Chondrocyte (in vitro differentiated cells): Measurements from ENCODE around the gene SIRPB2. TPM values are rescaled to one million over a fixed set of nuclear protein-coding genes. Genes with fewer than 3 reads are reported as not detected.
A peak's percentile ranks its signal among the peaks of the same experiment; 100 is the strongest.
"Not testable (repeated sequence)": the region's sequence is repeated elsewhere in the genome, so short reads cannot be mapped to it uniquely, and the experiment has no call there.

ENCODE experiments used
- DNase-seq: peaks from one replicate; pipeline ENCODE4 v3.0.0; 2021; ENCODE audit warnings: mixed read lengths, low spot score
- H3K27ac Mint-ChIP-seq: one replicate; pipeline ENCODE4 v1.8.0; 2021; ENCODE audit warnings: mild to moderate bottlenecking, moderate library complexity, mixed read lengths; ENCODE audit not compliant: unreplicated experiment
- H3K27me3 Mint-ChIP-seq: 2 replicates; pipeline ENCODE4 v1.8.0; 2021; ENCODE audit warnings: low read depth, mixed read lengths
- H3K36me3 Mint-ChIP-seq: 2 replicates; pipeline ENCODE4 v1.8.0; 2021; ENCODE audit warnings: low read depth, mixed read lengths
- H3K4me1 Mint-ChIP-seq: 2 replicates; pipeline ENCODE4 v1.8.0; 2021; ENCODE audit warnings: low read depth, mild to moderate bottlenecking, mixed read lengths
- H3K4me3 Mint-ChIP-seq: one replicate; pipeline ENCODE4 v1.8.0; 2021; ENCODE audit warnings: mild to moderate bottlenecking, moderate library complexity, mixed read lengths; ENCODE audit not compliant: unreplicated experiment
- H3K9me3 Mint-ChIP-seq: 2 replicates; pipeline ENCODE4 v1.8.0; 2021; ENCODE audit warnings: low read depth, mixed read lengths
- total RNA-seq: library from RNA; stranded (reverse); gene quantifications from 3 replicates; pipeline ENCODE4 v1.2.1, GENCODE V29; 2021
- TF ChIP-seq, protein P1 (sequence below): fragments of 200-600 bp; sonication (generic); IDR thresholded peaks from 2 replicates; pipeline ENCODE4 v1.5.0; 2021; ENCODE audit warnings: antibody characterized with exemption, mild to moderate bottlenecking, moderate library complexity

Gene SIRPB2
- total RNA-seq, 1 donor from 2014 or later, result not detected

- Mint-ChIP-seq H3K4me1 (peaks cover 2% of the 10 kb centered on the region), H3K27ac (no peak overlapping the region), H3K4me3 (no peak overlapping the region), H3K9me3 (peaks cover 10% of the 10 kb centered on the region), H3K36me3 (peaks cover 2% of the 10 kb centered on the region), H3K27me3 (peaks cover 53% of the 10 kb centered on the region)
- no peak for DNase-seq
- TF ChIP-seq, protein P1, sequence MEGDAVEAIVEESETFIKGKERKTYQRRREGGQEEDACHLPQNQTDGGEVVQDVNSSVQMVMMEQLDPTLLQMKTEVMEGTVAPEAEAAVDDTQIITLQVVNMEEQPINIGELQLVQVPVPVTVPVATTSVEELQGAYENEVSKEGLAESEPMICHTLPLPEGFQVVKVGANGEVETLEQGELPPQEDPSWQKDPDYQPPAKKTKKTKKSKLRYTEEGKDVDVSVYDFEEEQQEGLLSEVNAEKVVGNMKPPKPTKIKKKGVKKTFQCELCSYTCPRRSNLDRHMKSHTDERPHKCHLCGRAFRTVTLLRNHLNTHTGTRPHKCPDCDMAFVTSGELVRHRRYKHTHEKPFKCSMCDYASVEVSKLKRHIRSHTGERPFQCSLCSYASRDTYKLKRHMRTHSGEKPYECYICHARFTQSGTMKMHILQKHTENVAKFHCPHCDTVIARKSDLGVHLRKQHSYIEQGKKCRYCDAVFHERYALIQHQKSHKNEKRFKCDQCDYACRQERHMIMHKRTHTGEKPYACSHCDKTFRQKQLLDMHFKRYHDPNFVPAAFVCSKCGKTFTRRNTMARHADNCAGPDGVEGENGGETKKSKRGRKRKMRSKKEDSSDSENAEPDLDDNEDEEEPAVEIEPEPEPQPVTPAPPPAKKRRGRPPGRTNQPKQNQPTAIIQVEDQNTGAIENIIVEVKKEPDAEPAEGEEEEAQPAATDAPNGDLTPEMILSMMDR, result peak; percentile 95
Measured at GRCh38 chr20:1503564-1504227, 12.5 kb upstream of the SIRPB2 start.

- no peak for DNase-seq
- Mint-ChIP-seq H3K4me3 (no peak overlapping the region), H3K36me3 (peaks cover 2% of the 10 kb centered on the region), H3K4me1 (peaks cover 2% of the 10 kb centered on the region), H3K27ac (no peak overlapping the region), H3K27me3 (peaks cover 61% of the 10 kb centered on the region), H3K9me3 (peaks cover 24% of the 10 kb centered on the region)
- TF ChIP-seq, protein P1, result no peak
Measured at GRCh38 chr20:1500496-1500895, 9.3 kb upstream of the SIRPB2 start.

DNA sequence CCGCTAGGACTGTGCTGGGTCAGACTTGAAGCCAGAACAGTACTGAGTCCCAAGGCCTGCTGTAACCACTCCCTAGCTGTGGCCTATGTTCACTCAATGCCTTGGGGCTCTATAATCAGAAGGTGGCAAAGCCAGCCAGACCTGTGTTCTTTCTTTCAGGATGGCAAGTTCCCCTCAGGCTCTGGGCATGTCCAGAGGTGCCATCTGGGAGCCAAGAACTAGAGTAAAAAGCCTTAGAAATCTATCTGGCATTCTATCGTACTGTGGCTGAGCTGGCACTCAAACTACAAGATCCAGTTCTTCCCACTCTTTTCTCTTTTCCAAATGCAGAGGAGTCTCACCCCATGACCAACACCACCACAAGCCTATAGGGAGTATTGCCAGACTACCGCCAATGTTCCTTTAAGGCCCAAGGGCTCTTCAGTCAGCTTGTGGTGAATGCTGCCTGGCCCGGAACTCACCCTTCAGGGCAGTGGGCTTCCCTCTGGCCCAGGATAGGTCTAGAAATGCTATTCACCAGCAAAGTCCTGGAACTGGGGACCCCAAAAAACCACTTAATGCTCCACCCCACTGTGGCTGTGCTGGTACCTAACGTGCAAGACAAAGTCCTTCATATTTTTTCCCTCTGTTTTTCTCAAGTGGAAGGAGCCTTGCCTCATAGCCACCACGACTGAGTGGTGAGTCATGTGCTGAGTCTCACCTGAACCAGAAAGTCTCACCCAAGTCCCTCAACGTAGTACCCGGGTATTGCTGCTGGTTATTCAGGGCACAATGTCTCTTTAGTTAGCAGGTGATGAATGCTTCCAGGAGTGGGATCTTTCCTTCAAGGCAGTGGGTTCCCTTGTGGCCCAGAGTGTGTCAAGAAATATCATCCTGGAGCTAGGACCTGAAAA lies 8.6 kb upstream of the SIRPB2 start:
- no peak for DNase-seq
- peaks cover 61% of the 10 kb centered on the region for H3K27me3 Mint-ChIP-seq
- peaks cover 2% of the 10 kb centered on the region for H3K4me1 Mint-ChIP-seq
- no peak overlapping the region for H3K4me3 Mint-ChIP-seq
- TF ChIP-seq, protein P1, result no peak
- H3K9me3 Mint-ChIP-seq, result peaks cover 24% of the 10 kb centered on the region
- peaks cover 2% of the 10 kb centered on the region for H3K36me3 Mint-ChIP-seq
- no peak overlapping the region for H3K27ac Mint-ChIP-seq

GRCh38 chr20:1497371-1497770 lies 6.2 kb upstream of the SIRPB2 start:
- not testable (repeated sequence) for DNase-seq, H3K4me1 Mint-ChIP-seq, H3K4me3 Mint-ChIP-seq, H3K36me3 Mint-ChIP-seq, H3K27ac Mint-ChIP-seq
- peaks cover 58% of the 10 kb centered on the region for H3K27me3 Mint-ChIP-seq
- peaks cover 18% of the 10 kb centered on the region for H3K9me3 Mint-ChIP-seq

DNA sequence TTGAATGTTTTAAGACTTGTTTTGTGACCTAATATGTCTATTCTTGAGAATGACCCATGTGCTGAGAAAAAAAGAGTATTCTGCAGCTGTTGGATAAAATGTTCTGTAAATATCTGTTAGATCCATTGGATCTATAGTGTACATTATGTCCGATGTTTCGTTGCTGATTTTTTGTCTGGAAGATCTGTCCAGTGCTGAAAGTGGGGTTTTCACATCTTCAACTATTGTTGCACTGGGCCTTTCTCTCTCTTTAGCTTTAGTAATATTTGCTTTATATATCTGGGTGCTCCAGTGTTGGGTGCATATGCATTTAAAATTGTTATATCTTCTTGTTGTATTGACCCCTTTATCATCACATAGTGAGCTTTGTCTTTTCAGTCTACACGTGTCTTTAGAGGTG lies 5.7 kb upstream of the SIRPB2 start:
- DNase-seq, result no peak
- H3K9me3 Mint-ChIP-seq, result peaks cover 16% of the 10 kb centered on the region
- no peaks in the 10 kb centered on the region for H3K36me3 Mint-ChIP-seq
- H3K4me3 Mint-ChIP-seq, result no peak overlapping the region
- H3K27me3 Mint-ChIP-seq, result peaks cover 56% of the 10 kb centered on the region
- H3K27ac Mint-ChIP-seq, result no peak overlapping the region
- no peaks in the 10 kb centered on the region for H3K4me1 Mint-ChIP-seq
- TF ChIP-seq, protein P1, result no peak
